ENCODE data around the gene OSTM1. TPM values are rescaled to one million over a fixed set of nuclear protein-coding genes. Genes with fewer than 3 reads are reported as not detected.
"Not testable (repeated sequence)": the region's sequence is repeated elsewhere in the genome, so short reads cannot be mapped to it uniquely, and the experiment has no call there.

Gene OSTM1
- total RNA-seq, 1 experiment from 2014 or later: 277 TPM

DNA sequence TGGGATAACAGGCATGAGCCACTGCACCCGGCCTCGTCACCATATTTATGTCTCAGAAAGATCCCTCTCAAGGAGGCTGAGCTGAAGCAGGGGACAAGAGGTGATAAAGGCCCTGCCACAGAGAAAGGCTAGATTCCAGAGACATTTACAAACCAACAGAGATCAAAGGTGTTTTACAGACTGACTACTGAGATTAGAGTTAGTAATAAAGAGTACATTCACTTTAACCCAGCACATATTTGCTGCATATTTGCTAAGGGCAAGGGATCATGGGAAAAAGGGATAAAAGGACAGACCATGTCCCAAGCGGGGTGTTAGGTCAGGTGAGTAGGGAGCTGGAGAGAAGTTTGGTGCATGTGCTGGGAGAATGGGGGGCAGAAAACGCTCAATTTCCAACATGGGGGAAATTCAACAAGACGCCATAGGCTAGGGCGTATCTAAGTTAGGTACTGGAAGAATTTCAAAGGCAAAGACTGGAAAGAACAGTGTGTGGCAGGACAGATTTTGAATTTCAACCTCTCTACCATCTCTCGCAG is 72.8 kb downstream of the OSTM1 start:
- CTCF ChIA-PET: no interaction called here
- ATAC-seq (no peak), DNase-seq (ENCODE audit: low read depth, low spot score) (no peak)
- Histone ChIP-seq H3K4me1 (ENCODE audit: control insufficient read depth, insufficient read depth, low read length) (no peaks in the 10 kb centered on the region; the same call in 1 of the 2 replicates), H3K9me3 (ENCODE audit: control insufficient read depth, insufficient read depth, low read depth, low read length) (no peaks in the 10 kb centered on the region), H3K27ac (ENCODE audit: low read length) (no peak overlapping the region), H3K4me3 (ENCODE audit: low read depth in 2 of 2, low read length in 2 of 2) (no peak overlapping the region), H3K27me3 (ENCODE audit: control insufficient read depth, insufficient read depth, low read length) (no peaks in the 10 kb centered on the region), H3K36me3 (ENCODE audit: control insufficient read depth, insufficient read depth, low read length) (no peaks in the 10 kb centered on the region)
- intact Hi-C loops (cut with micrococcal nuclease; ENCODE audit: unreplicated experiment): no loop called here
- BruUV-seq (replicated peaks): no TSS peak
- in situ Hi-C loops (cut with HindIII; ENCODE audit: low pct_unique_long_range_greater_than_20kb, low sequenced_read_pairs): no loop called here
- TF ChIP-seq TCF7L2 (IDR thresholded peaks at IDR 0.05; ENCODE audit: low read depth, low read length) (no peak), SIN3A (IDR thresholded peaks at IDR 0.05; ENCODE audit: borderline replicate concordance, insufficient read depth, low read depth, low read length) (no peak), POLR2AphosphoS5 (IDR thresholded peaks at IDR 0.05; ENCODE audit: low read depth, low read length) (no peak)
- TF ChIP-seq, protein P1, sequence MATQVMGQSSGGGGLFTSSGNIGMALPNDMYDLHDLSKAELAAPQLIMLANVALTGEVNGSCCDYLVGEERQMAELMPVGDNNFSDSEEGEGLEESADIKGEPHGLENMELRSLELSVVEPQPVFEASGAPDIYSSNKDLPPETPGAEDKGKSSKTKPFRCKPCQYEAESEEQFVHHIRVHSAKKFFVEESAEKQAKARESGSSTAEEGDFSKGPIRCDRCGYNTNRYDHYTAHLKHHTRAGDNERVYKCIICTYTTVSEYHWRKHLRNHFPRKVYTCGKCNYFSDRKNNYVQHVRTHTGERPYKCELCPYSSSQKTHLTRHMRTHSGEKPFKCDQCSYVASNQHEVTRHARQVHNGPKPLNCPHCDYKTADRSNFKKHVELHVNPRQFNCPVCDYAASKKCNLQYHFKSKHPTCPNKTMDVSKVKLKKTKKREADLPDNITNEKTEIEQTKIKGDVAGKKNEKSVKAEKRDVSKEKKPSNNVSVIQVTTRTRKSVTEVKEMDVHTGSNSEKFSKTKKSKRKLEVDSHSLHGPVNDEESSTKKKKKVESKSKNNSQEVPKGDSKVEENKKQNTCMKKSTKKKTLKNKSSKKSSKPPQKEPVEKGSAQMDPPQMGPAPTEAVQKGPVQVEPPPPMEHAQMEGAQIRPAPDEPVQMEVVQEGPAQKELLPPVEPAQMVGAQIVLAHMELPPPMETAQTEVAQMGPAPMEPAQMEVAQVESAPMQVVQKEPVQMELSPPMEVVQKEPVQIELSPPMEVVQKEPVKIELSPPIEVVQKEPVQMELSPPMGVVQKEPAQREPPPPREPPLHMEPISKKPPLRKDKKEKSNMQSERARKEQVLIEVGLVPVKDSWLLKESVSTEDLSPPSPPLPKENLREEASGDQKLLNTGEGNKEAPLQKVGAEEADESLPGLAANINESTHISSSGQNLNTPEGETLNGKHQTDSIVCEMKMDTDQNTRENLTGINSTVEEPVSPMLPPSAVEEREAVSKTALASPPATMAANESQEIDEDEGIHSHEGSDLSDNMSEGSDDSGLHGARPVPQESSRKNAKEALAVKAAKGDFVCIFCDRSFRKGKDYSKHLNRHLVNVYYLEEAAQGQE (IDR thresholded peaks at IDR 0.05; ENCODE audit: insufficient read depth in 1 of 2, low read depth in 2 of 2, low read length in 1 of 2): no peak
- TF ChIP-seq, protein P2, sequence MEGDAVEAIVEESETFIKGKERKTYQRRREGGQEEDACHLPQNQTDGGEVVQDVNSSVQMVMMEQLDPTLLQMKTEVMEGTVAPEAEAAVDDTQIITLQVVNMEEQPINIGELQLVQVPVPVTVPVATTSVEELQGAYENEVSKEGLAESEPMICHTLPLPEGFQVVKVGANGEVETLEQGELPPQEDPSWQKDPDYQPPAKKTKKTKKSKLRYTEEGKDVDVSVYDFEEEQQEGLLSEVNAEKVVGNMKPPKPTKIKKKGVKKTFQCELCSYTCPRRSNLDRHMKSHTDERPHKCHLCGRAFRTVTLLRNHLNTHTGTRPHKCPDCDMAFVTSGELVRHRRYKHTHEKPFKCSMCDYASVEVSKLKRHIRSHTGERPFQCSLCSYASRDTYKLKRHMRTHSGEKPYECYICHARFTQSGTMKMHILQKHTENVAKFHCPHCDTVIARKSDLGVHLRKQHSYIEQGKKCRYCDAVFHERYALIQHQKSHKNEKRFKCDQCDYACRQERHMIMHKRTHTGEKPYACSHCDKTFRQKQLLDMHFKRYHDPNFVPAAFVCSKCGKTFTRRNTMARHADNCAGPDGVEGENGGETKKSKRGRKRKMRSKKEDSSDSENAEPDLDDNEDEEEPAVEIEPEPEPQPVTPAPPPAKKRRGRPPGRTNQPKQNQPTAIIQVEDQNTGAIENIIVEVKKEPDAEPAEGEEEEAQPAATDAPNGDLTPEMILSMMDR (IDR thresholded peaks at IDR 0.05): no peak
- POLR2A ChIA-PET: no interaction called here

GRCh38 chr6:108000259-108000658 is 74.3 kb downstream of the OSTM1 start:
- H3K36me3 ChIP-seq (ENCODE audit: control insufficient read depth, insufficient read depth, low read length); intact Hi-C loops (cut with micrococcal nuclease; ENCODE audit: unreplicated experiment); in situ Hi-C loops (cut with HindIII; ENCODE audit: low pct_unique_long_range_greater_than_20kb, low sequenced_read_pairs); H3K9me3 ChIP-seq (ENCODE audit: control insufficient read depth, insufficient read depth, low read depth, low read length); H3K4me1 ChIP-seq (ENCODE audit: control insufficient read depth, insufficient read depth, low read length); POLR2A ChIA-PET; H3K4me3 ChIP-seq (ENCODE audit: low read depth in 2 of 2, low read length in 2 of 2); DNase-seq (ENCODE audit: low read depth, low spot score); BruUV-seq (replicated peaks); ATAC-seq; H3K27ac ChIP-seq (ENCODE audit: low read length); CTCF ChIA-PET; H3K27me3 ChIP-seq (ENCODE audit: control insufficient read depth, insufficient read depth, low read length): not testable (repeated sequence)

DNA sequence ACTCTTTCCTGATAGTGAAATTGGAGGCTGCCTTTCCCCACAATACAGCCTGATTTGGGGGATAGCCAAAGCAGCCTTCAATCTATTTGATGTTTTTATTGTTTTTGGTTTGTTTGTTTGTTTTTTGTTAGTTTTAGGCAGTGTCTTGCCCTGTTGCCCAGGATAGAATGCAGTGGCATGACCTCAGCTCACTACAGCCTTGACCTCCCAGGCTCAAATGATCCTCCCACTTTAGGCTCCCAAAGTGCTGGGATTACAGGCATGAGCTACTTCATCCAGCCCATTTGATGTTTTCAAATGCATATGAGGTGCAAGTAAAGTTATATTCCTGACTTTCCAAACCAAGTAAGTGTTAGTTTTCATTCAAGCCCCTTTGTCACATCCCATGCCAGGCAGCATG is 75.2 kb downstream of the OSTM1 start:
- no TSS peak for BruUV-seq (replicated peaks)
- Histone ChIP-seq H3K27me3 (ENCODE audit: control insufficient read depth, insufficient read depth, low read length) (no peaks in the 10 kb centered on the region), H3K9me3 (ENCODE audit: control insufficient read depth, insufficient read depth, low read depth, low read length) (no peaks in the 10 kb centered on the region), H3K4me1 (ENCODE audit: control insufficient read depth, insufficient read depth, low read length) (no peaks in the 10 kb centered on the region; the same call in 1 of the 2 replicates), H3K36me3 (ENCODE audit: control insufficient read depth, insufficient read depth, low read length) (no peaks in the 10 kb centered on the region), H3K27ac (ENCODE audit: low read length) (no peak overlapping the region), H3K4me3 (ENCODE audit: low read depth in 2 of 2, low read length in 2 of 2) (no peak overlapping the region)
- intact Hi-C loops (cut with micrococcal nuclease; ENCODE audit: unreplicated experiment) (no loop called here), in situ Hi-C loops (cut with HindIII; ENCODE audit: low pct_unique_long_range_greater_than_20kb, low sequenced_read_pairs) (no loop called here)
- CTCF ChIA-PET: interaction anchor here (0.7 kb wide), 1 partner anchor 17 kb away, joined by 4 read pairs; no protein-coding TSS in a partner anchor
- POLR2A ChIA-PET: interaction anchor here (0.5 kb wide), 1 partner anchor 113 kb away, joined by 3 read pairs; no protein-coding TSS in a partner anchor
- ATAC-seq (no peak), DNase-seq (ENCODE audit: low read depth, low spot score) (no peak)
- TF ChIP-seq, protein P1 (IDR thresholded peaks at IDR 0.05; ENCODE audit: insufficient read depth in 1 of 2, low read depth in 2 of 2, low read length in 1 of 2): no peak
- TF ChIP-seq, protein P2 (IDR thresholded peaks at IDR 0.05): no peak
- TF ChIP-seq TCF7L2 (IDR thresholded peaks at IDR 0.05; ENCODE audit: low read depth, low read length): no peak
- TF ChIP-seq POLR2AphosphoS5 (IDR thresholded peaks at IDR 0.05; ENCODE audit: low read depth, low read length): no peak
- no peak for TF ChIP-seq SIN3A (IDR thresholded peaks at IDR 0.05; ENCODE audit: borderline replicate concordance, insufficient read depth, low read depth, low read length)
